ENCODE results near the gene VMA21.

Gene VMA21

DNA sequence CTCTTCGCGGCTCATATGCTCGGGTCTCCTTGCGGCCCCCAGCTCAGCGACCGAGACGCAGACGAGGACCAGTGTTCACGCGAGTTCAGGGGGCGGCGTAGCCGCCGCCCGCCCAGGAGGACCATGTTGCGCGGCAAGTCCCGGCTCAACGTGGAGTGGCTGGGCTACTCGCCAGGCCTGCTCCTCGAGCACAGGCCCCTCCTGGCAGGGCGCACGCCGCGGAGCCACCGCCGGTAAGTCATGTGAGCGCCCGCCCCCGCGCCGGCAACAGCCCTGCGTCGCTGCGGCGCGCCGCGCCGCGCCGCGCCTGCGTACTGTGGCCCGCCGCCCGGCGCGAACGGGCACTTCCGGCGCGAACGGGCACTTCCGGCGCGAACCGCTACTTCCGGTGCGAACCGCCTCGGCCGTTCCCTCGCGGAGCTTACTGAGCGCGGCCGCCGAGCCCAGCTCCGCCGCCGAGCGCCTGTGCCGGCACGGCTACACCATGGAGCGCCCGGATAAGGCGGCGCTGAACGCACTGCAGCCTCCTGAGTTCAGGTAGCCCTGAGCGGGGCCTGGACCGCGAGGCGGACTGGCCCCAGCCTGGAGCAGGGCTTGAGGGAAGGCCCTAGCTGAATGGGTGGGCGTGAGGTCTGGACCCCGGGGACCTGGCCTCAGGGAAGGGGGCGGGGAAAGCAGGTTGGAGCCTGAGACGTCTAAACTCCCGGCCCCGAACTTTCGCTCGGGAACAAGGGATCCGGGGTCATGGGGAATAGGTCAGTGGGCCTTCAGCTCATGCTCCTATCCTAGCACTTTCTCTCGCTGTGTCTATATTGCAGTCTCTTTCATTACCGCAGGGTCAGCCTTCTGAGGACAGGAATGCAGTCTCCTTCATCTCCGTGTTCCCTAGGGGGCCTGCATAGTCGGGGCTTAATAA lies at the start of gene VMA21:
Gene VMA21, plus strand, starts transcription at position 382 of the 916 bp plus-strand sequence. Its CDS starts 103 bp downstream, at position 485.
- Mint-ChIP-seq H3K27ac (peak within 1 kb of the TSS; percentile 98 to 99), H3K9me3 (no peaks in the 10 kb centered on the region), H3K4me1 (peaks cover 38% of the 10 kb centered on the region), H3K4me3 (peak within 1 kb of the TSS; percentile 88 to 96), H3K27me3 (no peaks in the 10 kb centered on the region)
- peak; percentile 86 for ATAC-seq
- DNase-seq, result peak; percentile 78 to 86

GRCh38 chrX:151359341-151359740 lies 37.7 kb upstream of the VMA21 start:
- Mint-ChIP-seq H3K4me3 (no peak overlapping the region), H3K27ac (no peak overlapping the region), H3K27me3 (peaks cover 7% of the 10 kb centered on the region), H3K4me1 (peaks cover 6% of the 10 kb centered on the region), H3K9me3 (no peaks in the 10 kb centered on the region)
- ATAC-seq (no peak), DNase-seq (no peak)

DNA sequence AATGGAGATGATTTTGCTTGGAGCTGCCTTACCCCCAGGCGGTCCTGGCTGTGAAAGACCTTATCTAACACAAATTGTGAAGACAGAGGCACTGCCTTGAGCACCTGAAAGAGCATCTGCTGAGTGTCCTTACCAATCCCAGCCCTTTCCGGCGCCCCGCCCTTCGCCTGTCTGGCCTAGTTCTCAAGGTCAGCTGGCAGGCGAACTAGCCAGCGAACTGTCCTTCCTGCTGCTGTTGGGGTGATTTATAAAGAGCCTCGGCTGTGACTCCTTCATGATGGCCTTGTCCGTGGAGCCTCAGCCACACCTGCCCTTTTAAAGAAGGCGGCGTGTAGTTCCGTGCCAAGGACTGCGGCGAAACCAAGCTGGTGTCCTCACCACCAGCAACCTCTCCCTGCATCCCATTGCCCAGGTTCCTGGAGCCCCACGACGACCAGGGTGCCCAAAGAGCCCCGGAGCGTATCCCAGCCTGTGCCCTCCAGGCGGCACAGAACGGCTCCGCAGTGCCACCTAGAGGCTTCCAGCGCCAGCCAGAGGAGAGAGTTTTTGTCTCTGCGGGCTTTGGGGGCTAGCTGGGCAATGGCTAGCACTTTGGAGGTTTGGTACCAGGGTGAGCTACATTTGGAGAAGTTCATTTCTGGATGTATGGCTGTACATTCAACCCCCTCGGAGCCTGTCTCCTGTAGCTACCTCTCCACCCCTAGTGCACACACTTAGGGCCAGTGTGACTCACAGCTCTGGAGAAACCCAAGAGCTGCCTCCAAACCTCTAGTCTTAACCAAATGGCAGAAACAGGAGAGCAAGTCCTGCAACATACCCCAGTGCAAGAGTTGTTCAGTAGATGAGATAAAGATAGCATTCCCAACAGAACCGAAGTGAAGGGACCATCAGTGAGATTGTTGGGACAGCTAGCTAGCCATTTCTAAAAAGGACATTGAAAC lies 36.8 kb upstream of the VMA21 start:
- Mint-ChIP-seq H3K9me3 (no peaks in the 10 kb centered on the region), H3K27me3 (peaks cover 7% of the 10 kb centered on the region), H3K27ac (peak overlapping the region in 1 of 2 donors; percentile 80), H3K4me1 (peaks cover 6% of the 10 kb centered on the region), H3K4me3 (peak overlapping the region; percentile 29 to 70)
- peak; percentile 21 to 35 for DNase-seq
- peak; percentile 79 for ATAC-seq

DNA sequence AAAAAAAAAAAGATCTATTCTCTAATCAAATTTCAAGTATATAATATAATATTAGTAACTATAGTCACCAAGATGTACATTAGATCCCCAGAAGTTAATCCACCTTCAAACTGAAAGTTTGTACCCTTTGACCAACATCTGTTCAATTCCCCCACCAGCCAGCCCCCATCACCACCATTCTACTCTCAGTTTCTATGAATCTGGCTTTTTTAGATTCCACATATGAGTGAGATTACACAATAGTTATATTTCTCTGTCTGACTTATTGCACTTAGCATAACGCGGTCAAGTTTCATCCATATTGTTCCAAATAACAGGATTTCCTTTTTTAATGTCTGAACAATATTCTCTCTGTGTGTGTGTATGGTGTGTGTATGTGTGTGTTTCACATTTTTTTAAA lies 33.7 kb upstream of the VMA21 start:
- ATAC-seq (no peak), DNase-seq (no peak)
- no peak overlapping the region for H3K27ac Mint-ChIP-seq
- no peak overlapping the region for H3K4me3 Mint-ChIP-seq
- H3K4me1 Mint-ChIP-seq, result peaks cover 6% of the 10 kb centered on the region
- H3K9me3 Mint-ChIP-seq, result no peaks in the 10 kb centered on the region
- peaks cover 15% of the 10 kb centered on the region for H3K27me3 Mint-ChIP-seq

DNA sequence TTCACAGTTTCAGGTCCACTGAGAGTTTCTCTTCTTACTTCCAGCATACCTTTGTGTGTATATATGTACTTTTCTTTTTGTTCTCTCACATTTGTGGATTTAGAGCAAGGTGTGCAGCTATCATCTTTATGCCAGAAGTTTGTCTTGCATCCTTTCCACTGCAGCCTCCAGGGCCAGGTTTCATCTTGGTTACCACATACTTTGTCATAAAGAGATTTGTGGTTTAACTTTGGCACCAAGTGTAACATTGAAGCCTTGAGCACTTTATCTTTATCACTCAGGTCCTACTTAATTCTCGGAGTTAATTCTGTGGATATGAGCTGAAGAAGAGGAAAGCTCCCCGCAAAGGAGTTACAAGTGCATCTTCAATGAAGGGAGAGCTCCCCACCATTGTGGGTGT lies 31.4 kb upstream of the VMA21 start:
- ATAC-seq, result peak; percentile 43

GRCh38 chrX:151370906-151371305 lies 26.1 kb upstream of the VMA21 start:
- peaks cover 15% of the 10 kb centered on the region for H3K27me3 Mint-ChIP-seq
- no peaks in the 10 kb centered on the region for H3K4me1 Mint-ChIP-seq
- peak overlapping the region in 1 of 2 donors; percentile 24 for H3K4me3 Mint-ChIP-seq
- DNase-seq, result no peak
- ATAC-seq, result no peak
- no peaks in the 10 kb centered on the region for H3K9me3 Mint-ChIP-seq
- no peak overlapping the region for H3K27ac Mint-ChIP-seq

More for the DNA sequence above, 31.4 kb upstream of the VMA21 start:
- Mint-ChIP-seq H3K27ac (no peak overlapping the region), H3K27me3 (peaks cover 8% of the 10 kb centered on the region), H3K4me3 (no peak overlapping the region), H3K9me3 (no peaks in the 10 kb centered on the region), H3K4me1 (no peaks in the 10 kb centered on the region)
- no peak for DNase-seq

DNA sequence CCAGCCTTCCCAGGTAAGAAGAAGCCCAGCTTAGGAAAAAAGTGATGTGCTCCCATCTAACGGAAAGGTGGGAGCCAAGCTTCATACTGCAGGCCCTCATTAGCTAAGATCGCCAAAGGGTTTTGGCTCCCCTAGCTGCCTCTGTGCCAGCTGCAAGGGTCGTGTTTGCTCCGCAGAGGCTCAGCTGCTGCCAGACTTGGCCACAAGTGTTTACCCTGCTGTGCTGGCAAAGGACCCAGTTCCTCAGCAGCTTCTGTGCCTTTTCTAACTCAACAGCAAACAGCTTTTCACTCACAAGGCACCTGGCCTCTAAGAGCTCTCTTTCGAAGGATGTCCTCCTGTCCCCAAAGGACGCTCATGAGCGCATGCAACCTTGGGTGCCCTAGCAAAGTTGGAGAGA lies 12.2 kb upstream of the VMA21 start:
- Mint-ChIP-seq H3K4me3 (no peak overlapping the region), H3K4me1 (no peaks in the 10 kb centered on the region), H3K27ac (no peak overlapping the region), H3K9me3 (no peaks in the 10 kb centered on the region), H3K27me3 (no peaks in the 10 kb centered on the region)
- ATAC-seq (no peak), DNase-seq (no peak)

DNA sequence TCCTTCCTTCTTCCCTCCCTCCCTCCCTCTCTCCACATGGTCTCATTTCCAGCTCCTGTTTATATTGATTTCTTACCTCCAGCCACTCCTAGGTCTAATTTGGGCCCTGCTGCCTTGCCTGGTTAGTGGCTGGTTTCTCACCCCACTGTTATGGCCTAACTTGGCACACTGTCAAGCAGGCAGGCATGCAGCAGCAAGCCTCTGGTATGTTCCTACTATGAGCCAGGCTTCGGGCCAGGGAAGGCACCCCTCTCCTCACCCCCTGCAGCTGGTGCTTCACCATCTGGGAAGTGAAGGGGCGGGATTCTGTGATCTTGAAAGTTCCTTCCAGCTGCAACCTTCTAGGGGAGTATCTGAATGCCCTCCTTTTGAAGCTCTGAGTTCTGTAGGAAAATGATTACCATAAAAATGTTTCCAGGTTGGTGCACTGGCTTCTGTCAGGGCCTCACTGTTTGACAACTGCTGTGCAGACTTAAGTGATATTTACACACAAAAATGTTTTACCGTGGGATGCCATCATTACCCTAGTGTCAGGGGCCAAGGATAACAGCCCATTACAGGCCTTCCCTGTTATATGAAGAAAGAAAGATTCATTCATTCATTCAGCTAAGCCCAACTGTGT lies 10.1 kb upstream of the VMA21 start:
- ATAC-seq (no peak), DNase-seq (no peak)
- Mint-ChIP-seq H3K4me1 (no peaks in the 10 kb centered on the region), H3K27me3 (no peaks in the 10 kb centered on the region), H3K9me3 (no peaks in the 10 kb centered on the region), H3K4me3 (no peak overlapping the region), H3K27ac (no peak overlapping the region)

GRCh38 chrX:151391722-151392121 lies 5.3 kb upstream of the VMA21 start:
- Mint-ChIP-seq H3K4me1 (peaks cover 12% of the 10 kb centered on the region), H3K9me3 (no peaks in the 10 kb centered on the region), H3K27ac (no peak overlapping the region), H3K27me3 (no peaks in the 10 kb centered on the region), H3K4me3 (no peak overlapping the region)
- ATAC-seq (no peak), DNase-seq (no peak)

GRCh38 chrX:151393514-151393913 lies 3.5 kb upstream of the VMA21 start:
- peak; percentile 44 to 64 for DNase-seq
- no peaks in the 10 kb centered on the region for H3K27me3 Mint-ChIP-seq
- peaks cover 18% of the 10 kb centered on the region for H3K4me1 Mint-ChIP-seq
- H3K27ac Mint-ChIP-seq, result peak overlapping the region; percentile 76 to 96
- ATAC-seq, result peak; percentile 79
- peak overlapping the region; percentile 63 to 68 for H3K4me3 Mint-ChIP-seq
- H3K9me3 Mint-ChIP-seq, result no peaks in the 10 kb centered on the region

- peaks cover 38% of the 10 kb centered on the region for H3K4me1 Mint-ChIP-seq
- no peaks in the 10 kb centered on the region for H3K27me3 Mint-ChIP-seq
- no peaks in the 10 kb centered on the region for H3K9me3 Mint-ChIP-seq
- peak overlapping the region; percentile 85 to 88 for H3K4me3 Mint-ChIP-seq
- ATAC-seq (peak; percentile 43), DNase-seq (peak; percentile 26 to 38)
- H3K27ac Mint-ChIP-seq, result peak overlapping the region; percentile 98 to 99
These were observed 773 bp upstream of the VMA21 start for GRCh38 chrX:151396042-151396824.

DNA sequence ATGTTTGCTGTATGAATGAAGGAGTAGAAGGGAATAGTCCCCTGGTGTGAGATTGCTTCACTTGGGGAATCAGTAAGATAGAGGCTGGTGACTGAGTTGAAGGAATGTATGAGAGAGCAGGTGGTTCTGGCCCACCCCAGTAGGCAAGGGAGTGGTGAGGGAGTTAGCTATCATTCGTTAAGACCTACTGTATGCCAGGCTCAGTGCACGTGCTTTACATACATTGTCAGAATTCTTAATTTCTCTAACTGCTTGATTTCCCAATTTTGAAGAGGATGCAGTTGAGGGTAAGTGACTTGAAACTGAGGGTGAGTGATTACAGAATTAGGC lies 700 bp downstream of the VMA21 start:
- peak; percentile 11 for ATAC-seq
- peak overlapping the region; percentile 85 to 92 for H3K27ac Mint-ChIP-seq
- H3K9me3 Mint-ChIP-seq, result no peaks in the 10 kb centered on the region
- peak overlapping the region; percentile 88 to 96 for H3K4me3 Mint-ChIP-seq
- peaks cover 38% of the 10 kb centered on the region for H3K4me1 Mint-ChIP-seq
- no peak for DNase-seq
- no peaks in the 10 kb centered on the region for H3K27me3 Mint-ChIP-seq

- ATAC-seq, result no peak
- no peak for DNase-seq
- H3K4me3 Mint-ChIP-seq, result peak overlapping the region; percentile 88 to 96
- no peaks in the 10 kb centered on the region for H3K9me3 Mint-ChIP-seq
- peak overlapping the region; percentile 50 to 52 for H3K27ac Mint-ChIP-seq
- H3K27me3 Mint-ChIP-seq, result no peaks in the 10 kb centered on the region
- peaks cover 44% of the 10 kb centered on the region for H3K4me1 Mint-ChIP-seq
These were observed 1.3 kb downstream of the VMA21 start for GRCh38 chrX:151398346-151398745.

GRCh38 chrX:151402719-151403390 lies 5.8 kb downstream of the VMA21 start:
- H3K27me3 Mint-ChIP-seq, result no peaks in the 10 kb centered on the region
- ATAC-seq (no peak), DNase-seq (no peak)
- H3K27ac Mint-ChIP-seq, result no peak overlapping the region
- H3K4me1 Mint-ChIP-seq, result peaks cover 36% of the 10 kb centered on the region
- no peaks in the 10 kb centered on the region for H3K9me3 Mint-ChIP-seq
- no peak overlapping the region for H3K4me3 Mint-ChIP-seq

Data from stimulated activated naive CD8-positive, alpha-beta T cell treated with anti-CD3 and anti-CD28 coated beads, Interleukin-15, amount 100 ng/mL, for 72 hours (primary cell).